ENCODE results near the gene POSTN. TPM values are rescaled to one million over a fixed set of nuclear protein-coding genes. Genes with fewer than 3 reads are reported as not detected.

POSTN gene
- polyA plus RNA-seq, 4 donors = 248 to 414 (median 272) TPM

GRCh38 chr13:37526710-37527473 is 71.7 kb downstream of the POSTN start:
- no peak for DNase-seq (ENCODE audit: low read depth in 4 of 4, low spot score in 2 of 4)

DNA sequence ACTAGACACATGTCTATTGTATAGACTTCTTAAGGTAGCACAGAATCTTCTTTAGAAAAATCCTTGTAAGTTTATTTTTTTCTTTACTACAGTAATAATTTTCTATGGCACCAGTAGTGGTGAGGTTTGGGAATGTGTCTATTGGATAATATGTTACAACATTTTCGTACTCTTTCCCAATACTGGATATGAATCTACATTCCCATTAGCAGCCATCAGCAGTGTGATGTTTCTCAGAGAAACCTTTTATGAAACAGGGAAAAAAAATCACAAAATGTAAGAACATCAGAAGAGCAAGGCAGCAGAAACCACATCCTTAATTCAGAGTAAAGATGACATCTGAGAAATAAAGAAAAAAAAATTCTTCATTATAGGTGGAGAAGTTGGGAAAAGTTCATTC is 83.3 kb downstream of the POSTN start:
- no peak for DNase-seq (ENCODE audit: low read depth in 4 of 4, low spot score in 2 of 4)

Measured in left renal cortex interstitium (tissue), 4 donors.